Epithelial cell of proximal tubule (primary cell): ENCODE data around the gene NPPA. TPM values are rescaled to one million over a fixed set of nuclear protein-coding genes. Genes with fewer than 3 reads are reported as not detected.
"Not testable (repeated sequence)": the region's sequence is repeated elsewhere in the genome, so short reads cannot be mapped to it uniquely, and the experiment has no call there.

Experiments used
- DNase-seq: peaks from one replicate; pipeline ENCODE4 v3.0.0-alpha.2; 2011; ENCODE audit warnings: low read depth
- H3K4me3 ChIP-seq: 2 replicates; pipeline ENCODE4 v1.5.1; 2011; ENCODE audit warnings: low read depth, mild to moderate bottlenecking, low read length
- CTCF ChIP-seq: conservative IDR thresholded peaks from 2 replicates; pipeline ENCODE4 v1.5.1; 2012; ENCODE audit warnings: low read depth, mild to moderate bottlenecking, low read length
- total RNA-seq: library from RNA; depleted of rRNA; stranded (reverse); fragments of >200 nt; gene quantifications from 2 replicates; pipeline ENCODE4 v1.2.3, GENCODE V29; 2015

Gene NPPA
- not detected in 2 replicates for total RNA-seq

- TF ChIP-seq CTCF: no peak
- DNase-seq: no peak
- no peak within 1 kb of the TSS for H3K4me3 ChIP-seq
Measured at GRCh38 chr1:11847667-11848372, at the start of gene NPPA. TSS of gene NPPA (minus strand) at chr1:11847783. CDS start at chr1:11847684, 99 bp downstream.

- DNase-seq, H3K4me3 ChIP-seq: not testable (repeated sequence)
Measured at GRCh38 chr1:11894501-11894900, 46.9 kb upstream of the NPPA start.

- DNase-seq: no peak
- no peak overlapping the region for H3K4me3 ChIP-seq
- TF ChIP-seq CTCF: peak; percentile 96
Measured at GRCh38 chr1:11893907-11894251, 46.3 kb upstream of the NPPA start.

- no peak for TF ChIP-seq CTCF
- no peak for DNase-seq
- no peak overlapping the region for H3K4me3 ChIP-seq
Measured at GRCh38 chr1:11891433-11892186, 44.0 kb upstream of the NPPA start.

GRCh38 chr1:11888877-11889208 is 41.3 kb upstream of the NPPA start:
- no peak for DNase-seq
- no peak for TF ChIP-seq CTCF
- H3K4me3 ChIP-seq: no peak overlapping the region

GRCh38 chr1:11888206-11888876 is 40.8 kb upstream of the NPPA start:
- no peak for DNase-seq
- no peak for TF ChIP-seq CTCF
- no peak overlapping the region for H3K4me3 ChIP-seq

- no peak overlapping the region for H3K4me3 ChIP-seq
- no peak for DNase-seq
- TF ChIP-seq CTCF: no peak
Measured at GRCh38 chr1:11887666-11888007, 40.1 kb upstream of the NPPA start.
